GM19463 (cell line): ENCODE results near the gene SVBP.

ENCODE experiments used
- ATAC-seq: cut with Tn5 transposase; IDR thresholded peaks from one replicate; pipeline ENCODE4 v1.9.1; 2021; ENCODE audit warnings: mild to moderate bottlenecking, moderate library complexity; ENCODE audit not compliant: unreplicated experiment

Gene SVBP

GRCh38 chr1:42806593-42806992 is 10.6 kb downstream of the SVBP start:
- ATAC-seq: no peak

DNA sequence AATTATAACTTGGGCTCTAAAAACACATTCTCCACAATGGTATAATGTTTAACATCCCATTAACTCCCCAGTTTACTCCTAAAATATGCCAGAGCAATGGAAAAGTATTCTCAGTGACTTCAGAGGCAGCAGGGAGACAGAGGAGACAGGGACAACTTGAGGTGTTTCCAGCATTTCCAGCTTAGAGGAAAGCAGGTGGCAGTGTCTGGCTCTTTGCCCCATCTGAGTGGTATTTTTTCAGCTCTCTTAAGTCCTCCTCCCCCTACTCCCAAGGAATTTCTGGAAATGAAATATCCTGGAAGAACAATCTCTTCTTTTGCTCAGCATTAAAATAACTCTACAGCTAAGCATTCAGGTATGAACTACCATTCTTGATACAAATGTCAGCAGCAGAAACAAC is 11.0 kb downstream of the SVBP start:
- no peak for ATAC-seq

- ATAC-seq: no peak
Observed at GRCh38 chr1:42801832-42802473, 15.2 kb downstream of the SVBP start.

- no peak for ATAC-seq
Observed at GRCh38 chr1:42797979-42798378, 19.2 kb downstream of the SVBP start.

- no peak for ATAC-seq
Observed at GRCh38 chr1:42797414-42797813, 19.8 kb downstream of the SVBP start.

GRCh38 chr1:42793824-42794223 is 23.4 kb downstream of the SVBP start:
- no peak for ATAC-seq

- no peak for ATAC-seq
Observed at GRCh38 chr1:42788021-42788420, 29.2 kb downstream of the SVBP start.

GRCh38 chr1:42786097-42786496 is 31.1 kb downstream of the SVBP start:
- ATAC-seq: no peak

DNA sequence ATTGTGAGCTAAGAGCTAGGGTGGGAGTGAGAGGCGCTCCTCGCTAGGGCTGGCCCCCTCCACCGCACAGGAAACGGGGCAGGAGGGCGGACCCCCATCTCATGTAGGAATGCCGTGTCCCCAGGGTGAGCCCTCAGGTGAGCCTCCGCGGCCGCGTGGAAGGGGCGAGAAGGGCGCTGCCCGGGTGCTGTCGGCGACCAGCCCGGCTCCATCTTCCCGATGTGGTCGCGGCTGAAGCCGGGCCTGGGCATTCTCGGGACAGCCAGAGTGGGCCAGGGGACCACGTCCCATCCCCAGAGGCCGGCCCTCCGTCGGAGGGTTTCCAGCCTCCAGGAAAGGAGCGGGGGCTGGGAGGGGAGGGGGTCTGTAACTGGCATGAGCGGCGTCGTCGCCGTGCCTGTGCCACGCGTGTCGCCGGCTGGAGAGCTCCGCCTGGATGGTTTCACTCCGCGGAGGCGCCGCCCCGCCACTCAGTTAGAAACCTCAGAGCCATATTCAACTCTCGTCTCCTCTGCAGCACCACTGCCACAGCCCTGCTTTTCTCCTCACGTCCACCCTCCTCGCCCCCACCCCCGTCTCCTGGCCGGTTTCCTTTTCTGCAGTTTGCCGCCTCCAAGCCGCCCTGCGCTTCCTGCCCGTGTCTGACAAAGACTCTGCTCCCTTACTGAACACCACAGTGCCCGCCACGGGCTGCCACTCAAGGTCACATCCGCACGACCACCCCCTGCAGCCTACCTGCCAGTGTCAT is 32.1 kb downstream of the SVBP start, which contains the start of gene TMEM269:
Gene TMEM269 (plus strand): TSS at position 46 of the 748 bp plus-strand sequence. CDS start 4,903 bp downstream, outside the sequence.
- ATAC-seq: no peak

- no peak for ATAC-seq
Observed at GRCh38 chr1:42784547-42784945, 32.7 kb downstream of the SVBP start.

DNA sequence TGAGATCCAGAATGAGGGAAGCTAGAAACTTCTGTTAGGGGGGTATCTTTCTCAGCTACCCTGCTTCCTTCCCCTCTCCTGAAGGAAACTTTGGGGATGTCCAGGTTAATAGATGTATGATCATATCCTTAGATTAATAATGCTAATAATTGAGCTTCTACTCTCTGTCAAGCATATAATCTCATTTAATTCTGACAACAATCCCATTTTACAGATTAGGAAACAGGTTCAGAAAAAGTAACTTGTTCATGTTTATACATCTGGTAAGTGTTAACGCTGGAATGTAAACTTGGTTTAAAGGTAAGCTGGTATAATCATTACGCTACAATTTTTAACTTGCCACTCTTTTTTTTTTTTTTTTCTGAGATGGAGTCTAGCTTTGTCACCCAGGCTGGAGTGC is 34.1 kb downstream of the SVBP start:
- ATAC-seq: no peak

GRCh38 chr1:42780176-42780575 is 37.0 kb downstream of the SVBP start:
- no peak for ATAC-seq

DNA sequence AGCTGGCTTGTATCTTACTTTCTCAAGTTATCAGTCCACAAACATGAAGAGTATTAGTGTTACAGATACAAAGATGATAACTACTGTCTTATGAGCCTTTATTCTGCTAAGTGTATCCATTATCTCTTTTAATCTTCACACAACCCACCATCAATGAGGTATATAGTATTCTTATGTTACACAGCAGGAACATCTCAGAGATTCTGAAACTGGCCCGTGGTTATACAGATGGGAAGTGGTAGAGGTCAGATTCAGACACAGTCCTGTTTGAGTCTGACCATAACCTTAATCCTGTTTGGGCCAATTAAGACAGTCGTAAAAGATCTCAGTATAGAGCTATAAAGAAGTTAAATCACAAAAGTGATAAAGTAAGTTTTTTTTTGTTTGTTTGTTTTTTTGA is 37.5 kb downstream of the SVBP start:
- no peak for ATAC-seq

GRCh38 chr1:42777852-42778251 is 39.3 kb downstream of the SVBP start:
- no peak for ATAC-seq

GRCh38 chr1:42776502-42776901 is 40.7 kb downstream of the SVBP start:
- no peak for ATAC-seq

- ATAC-seq: no peak
Observed at GRCh38 chr1:42774928-42775526, 42.2 kb downstream of the SVBP start.

- ATAC-seq: no peak
Observed at GRCh38 chr1:42773420-42773819, 43.8 kb downstream of the SVBP start.

- no peak for ATAC-seq
Observed at GRCh38 chr1:42769811-42770210, 47.4 kb downstream of the SVBP start.

DNA sequence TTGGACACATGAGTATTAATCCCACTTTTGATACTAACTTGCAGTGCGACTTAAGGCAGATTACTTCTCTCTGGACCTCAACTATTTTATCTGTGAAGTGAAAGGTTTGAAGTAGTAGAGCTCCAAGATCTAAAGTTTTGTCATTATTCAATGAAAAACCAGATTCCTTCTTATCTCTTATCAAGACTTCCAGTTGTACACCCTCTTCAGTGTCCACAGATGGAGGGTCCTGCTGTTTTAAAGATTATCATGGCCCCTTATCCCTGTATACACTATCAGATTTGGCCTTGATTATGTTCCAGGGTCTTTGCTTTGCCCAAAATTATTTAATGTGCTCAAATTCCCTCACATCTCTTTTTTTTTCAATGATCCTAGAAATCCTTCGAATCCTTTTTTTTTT is 49.0 kb downstream of the SVBP start:
- no peak for ATAC-seq

GRCh38 chr1:42767510-42768000 is 49.6 kb downstream of the SVBP start:
- peak; percentile 17 for ATAC-seq

- ATAC-seq: peak; percentile 87
Observed at GRCh38 chr1:42766741-42767509, 50.3 kb downstream of the SVBP start, which contains the start of the genes C1orf50 and P3H1. TSS of gene C1orf50 (plus strand) at chr1:42767249. CDS start at chr1:42767312, 63 bp downstream. TSS of gene P3H1 (minus strand) at chr1:42767028. CDS start at chr1:42766971, 57 bp downstream.
